GM18873 (cell line): ENCODE measurements around the gene TDG.

Experiments used
- ATAC-seq: cut with Tn5 transposase; IDR thresholded peaks from one replicate; pipeline ENCODE4 v1.9.1; 2021; ENCODE audit warnings: mild to moderate bottlenecking, moderate library complexity, moderate number of reproducible peaks; ENCODE audit not compliant: unreplicated experiment, low FRiP score

Gene TDG

GRCh38 chr12:103965590-103966504, at the start of gene TDG:
Gene TDG, plus strand, starts transcription at chr12:103965872. Its CDS starts 166 bp downstream, at chr12:103966038.
- peak; percentile 93 for ATAC-seq

- ATAC-seq: no peak
Measured at GRCh38 chr12:103917873-103918272, 47.8 kb upstream of the TDG start.

- ATAC-seq: peak; percentile 34
Measured at GRCh38 chr12:103924761-103925641, 40.7 kb upstream of the TDG start.

- ATAC-seq: peak; percentile 14
Measured at GRCh38 chr12:103928682-103929045, 37.0 kb upstream of the TDG start.

GRCh38 chr12:103929046-103929783, 36.5 kb upstream of the TDG start:
- peak; percentile 22 for ATAC-seq

- no peak for ATAC-seq
Measured at GRCh38 chr12:103929784-103930033, 36.0 kb upstream of the TDG start.

- ATAC-seq: peak; percentile 65
Measured at GRCh38 chr12:103930034-103930786, 35.5 kb upstream of the TDG start, which contains the start of gene HSP90B1. Gene HSP90B1, plus strand, starts transcription at chr12:103930410. Its CDS starts 106 bp downstream, at chr12:103930516.

- ATAC-seq: no peak
Measured at GRCh38 chr12:103930787-103931735, 34.6 kb upstream of the TDG start.

- no peak for ATAC-seq
Measured at GRCh38 chr12:103933237-103933636, 32.4 kb upstream of the TDG start.

GRCh38 chr12:103936679-103937078, 29.0 kb upstream of the TDG start:
- no peak for ATAC-seq

GRCh38 chr12:103944964-103945363, 20.7 kb upstream of the TDG start:
- no peak for ATAC-seq

GRCh38 chr12:103947871-103948555, 17.7 kb upstream of the TDG start:
- no peak for ATAC-seq

GRCh38 chr12:103948746-103949406, 16.8 kb upstream of the TDG start:
- ATAC-seq: no peak

GRCh38 chr12:103952497-103952896, 13.2 kb upstream of the TDG start:
- no peak for ATAC-seq

- no peak for ATAC-seq
Measured at GRCh38 chr12:103955811-103956508, 9.7 kb upstream of the TDG start.

GRCh38 chr12:103956509-103957027, 9.1 kb upstream of the TDG start:
- peak; percentile 14 for ATAC-seq

- no peak for ATAC-seq
Measured at GRCh38 chr12:103957865-103958388, 7.7 kb upstream of the TDG start.
